Subcutaneous preadipocyte (primary cell): ENCODE results near the gene MRPL53. TPM values are rescaled to one million over a fixed set of nuclear protein-coding genes. Genes with fewer than 3 reads are reported as not detected.

ENCODE experiments used
- total RNA-seq: library from RNA; depleted of rRNA; stranded (reverse); fragments of >200 nt; gene quantifications from 2 replicates; pipeline ENCODE4 v1.2.3, GENCODE V29; 2012

MRPL53 gene
- 19.9 and 30.9 TPM in 2 replicates for total RNA-seq

GRCh38 chr2:74472086-74472944, at the start of gene MRPL53:
MRPL53 (minus strand) TSS chr2:74472680; CDS start chr2:74472660, 20 bp downstream.

GRCh38 chr2:74514368-74515270, 42.1 kb upstream of the MRPL53 start, which contains the start of gene TLX2:
TLX2 (plus strand) TSS chr2:74514450; CDS start chr2:74514807, 357 bp downstream.

DNA sequence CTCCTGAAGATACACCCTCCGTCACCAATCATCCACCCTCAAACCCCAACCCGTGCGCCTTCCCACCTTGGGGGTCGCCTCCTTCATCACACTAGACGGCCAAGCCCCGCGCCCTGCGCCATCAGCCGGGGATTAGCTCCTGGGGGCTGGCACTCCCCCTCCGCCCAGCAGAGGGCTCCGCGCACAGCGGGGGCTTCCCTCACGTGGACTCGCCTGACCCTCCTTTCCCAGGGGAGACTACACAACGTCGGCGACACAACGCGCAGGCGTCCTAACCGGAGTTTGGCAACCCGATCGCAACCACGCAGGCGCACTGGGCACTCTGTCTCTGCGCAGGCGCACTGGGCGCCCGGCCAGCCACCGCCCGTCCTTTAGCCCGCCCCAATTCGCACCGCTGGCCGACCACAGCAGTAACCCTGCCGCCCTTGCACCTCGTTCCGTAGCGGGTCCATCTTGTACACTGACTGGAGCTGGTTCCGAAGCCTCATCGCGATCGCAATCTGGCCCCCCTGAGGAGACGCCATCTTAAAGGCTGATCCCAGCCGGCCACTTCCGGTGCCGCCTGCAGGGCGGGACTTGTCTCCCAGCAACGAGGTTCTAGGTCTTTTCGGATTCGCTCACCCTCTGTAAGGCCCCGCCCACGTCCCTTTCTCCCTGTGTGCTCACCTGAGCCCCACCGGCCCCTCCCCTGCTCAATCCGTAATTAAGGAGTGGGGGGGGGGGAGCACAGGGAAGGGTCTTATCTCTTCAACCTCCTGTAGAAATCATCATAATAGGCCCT, 34.9 kb upstream of the MRPL53 start, which contains the start of gene PCGF1:
PCGF1 (minus strand) TSS at position 551 of the 781 bp plus-strand sequence; CDS start at position 524, 27 bp downstream.

DNA sequence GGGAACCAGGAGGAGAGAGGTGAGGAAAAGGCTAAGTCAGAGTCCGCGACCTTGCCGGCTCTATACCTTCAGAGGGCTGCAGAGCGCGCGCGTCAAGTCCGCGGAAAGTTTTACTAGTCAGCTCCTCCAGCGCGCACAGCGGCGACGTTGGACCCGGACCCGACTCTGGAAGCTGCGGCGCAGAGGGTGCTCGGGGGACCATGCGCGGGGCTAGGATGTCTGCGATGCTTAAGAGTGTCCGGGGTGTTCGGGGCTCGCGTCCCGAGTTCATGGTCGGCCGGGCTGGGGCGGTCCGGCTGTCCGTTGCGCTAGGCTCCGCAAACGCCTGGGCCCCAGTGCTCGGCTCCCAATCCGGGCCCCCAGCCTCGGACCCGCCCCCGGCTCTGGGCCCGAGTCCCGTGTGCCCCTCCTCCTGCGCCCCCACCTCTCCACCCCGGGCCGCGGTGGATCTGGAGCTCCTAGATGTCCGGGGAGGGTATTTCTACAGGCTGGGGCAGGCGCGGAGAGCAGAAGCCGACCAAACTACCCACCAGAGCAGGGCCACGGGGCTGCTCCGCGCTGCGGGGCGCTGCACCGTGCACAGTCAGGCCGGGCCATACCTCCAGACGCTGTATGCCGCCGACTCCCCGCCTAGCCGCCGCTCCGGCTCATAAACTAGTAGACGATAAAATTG, 26.9 kb upstream of the MRPL53 start, which contains the start of gene LBX2:
LBX2 (minus strand) TSS at position 337 of the 673 bp plus-strand sequence; CDS start at position 271, 66 bp downstream.

DNA sequence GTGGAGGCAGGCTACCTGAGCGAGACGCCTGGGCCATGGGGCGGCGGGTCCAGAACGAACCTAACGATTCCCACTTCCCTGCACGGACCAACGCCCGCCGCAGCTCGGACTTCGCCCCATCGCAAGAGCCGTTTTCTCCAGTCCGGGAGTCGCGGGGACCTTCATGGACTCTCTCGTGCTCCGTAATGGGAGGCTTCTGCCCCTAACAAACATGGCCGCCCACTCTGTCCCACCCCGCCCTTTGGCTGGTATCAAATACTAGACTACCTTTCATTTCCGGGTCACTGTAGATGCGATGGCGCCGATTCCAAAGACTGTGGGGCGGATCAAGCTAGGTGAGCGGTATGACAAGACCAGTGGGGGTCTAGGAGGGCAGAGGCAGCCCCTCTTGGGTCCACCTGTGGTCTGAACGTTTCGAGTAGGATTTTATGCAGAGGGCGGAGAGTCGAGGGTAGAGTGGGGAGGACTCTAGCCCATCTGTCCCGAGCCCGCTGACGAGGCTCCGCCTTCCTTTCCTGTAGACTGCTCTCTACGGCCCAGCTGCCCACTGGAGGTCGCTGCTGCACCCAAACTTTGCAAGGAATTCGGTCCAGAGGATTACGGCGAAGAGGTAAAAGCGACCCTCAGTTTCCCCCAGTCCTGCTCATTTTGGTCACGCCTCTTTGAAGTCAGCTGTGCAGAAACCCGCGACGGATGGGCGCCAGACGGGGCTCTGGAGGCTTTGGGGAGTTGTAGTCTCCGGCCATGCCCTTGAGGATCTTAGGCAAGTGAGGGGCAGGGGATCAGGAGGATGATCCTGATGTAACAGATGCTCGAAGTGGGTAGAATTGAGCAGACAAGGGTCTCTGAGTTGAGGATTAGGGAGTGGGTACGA, 10.6 kb upstream of the MRPL53 start, which contains the start of the genes CCDC142 and TTC31:
CCDC142 (minus strand) TSS at position 198 of the 874 bp plus-strand sequence; CDS start at position 37, 161 bp downstream.
TTC31 (plus strand) TSS at position 281 of the 874 bp plus-strand sequence; CDS start at position 296, 15 bp downstream.

GRCh38 chr2:74458132-74458937, 14.1 kb downstream of the MRPL53 start, which contains the start of gene WBP1:
WBP1 (plus strand) TSS chr2:74458438; CDS start chr2:74458603, 165 bp downstream.

GRCh38 chr2:74454654-74455511, 17.6 kb downstream of the MRPL53 start, which contains the start of gene INO80B:
INO80B (plus strand) TSS chr2:74455087; CDS start chr2:74455117, 30 bp downstream.

GRCh38 chr2:74441690-74442482, 30.6 kb downstream of the MRPL53 start, which contains the start of gene RTKN:
RTKN (minus strand) TSS chr2:74441937; CDS start chr2:74441816, 121 bp downstream.

Other genes starting within 250 kb of the MRPL53 start
- gene SLC4A5, start 129.3 kb downstream of the MRPL53 start, total RNA-seq: under 0.01 and 1.5 TPM in 2 replicates
- gene DCTN1, start 92.4 kb downstream of the MRPL53 start, total RNA-seq: 108 and 112 TPM in 2 replicates
- 0.98 and 1.1 TPM in 2 replicates for gene C2orf81, start 51.1 kb downstream of the MRPL53 start, total RNA-seq
- gene WDR54, start 51.0 kb downstream of the MRPL53 start, total RNA-seq: 71.7 and 76.4 TPM in 2 replicates
- 9.6 and 11.0 TPM in 2 replicates for gene RTKN, start 30.7 kb downstream of the MRPL53 start, total RNA-seq
- gene INO80B, start 17.6 kb downstream of the MRPL53 start, total RNA-seq: 11.4 and 11.5 TPM in 2 replicates
- 22.0 and 25.6 TPM in 2 replicates for gene WBP1, start 14.2 kb downstream of the MRPL53 start, total RNA-seq
- gene MOGS, start 7.3 kb downstream of the MRPL53 start, total RNA-seq: 31.2 and 48.1 TPM in 2 replicates
- gene CCDC142, start 10.3 kb upstream of the MRPL53 start, total RNA-seq: 22.4 and 34.0 TPM in 2 replicates
- 12.9 and 16.0 TPM in 2 replicates for gene TTC31, start 10.4 kb upstream of the MRPL53 start, total RNA-seq
- 3.3 and 3.9 TPM in 2 replicates for gene LBX2, start 26.9 kb upstream of the MRPL53 start, total RNA-seq
- 16.2 and 22.4 TPM in 2 replicates for gene PCGF1, start 35.0 kb upstream of the MRPL53 start, total RNA-seq
- gene TLX2, start 41.8 kb upstream of the MRPL53 start, total RNA-seq: under 0.01 TPM in 1 of 2 replicates, not detected in the other
- not detected in 2 replicates for gene DQX1, start 53.6 kb upstream of the MRPL53 start, total RNA-seq
- gene AUP1, start 57.0 kb upstream of the MRPL53 start, total RNA-seq: 103 and 105 TPM in 2 replicates
- gene HTRA2, start 57.3 kb upstream of the MRPL53 start, total RNA-seq: 48.5 and 52.8 TPM in 2 replicates
- gene LOXL3, start 81.3 kb upstream of the MRPL53 start, total RNA-seq: 2.2 and 3.7 TPM in 2 replicates
- gene DOK1, start 82.0 kb upstream of the MRPL53 start, total RNA-seq: 14.7 and 15.6 TPM in 2 replicates
- not detected in 2 replicates for gene M1AP, start 175.7 kb upstream of the MRPL53 start, total RNA-seq
- gene SEMA4F, start 181.6 kb upstream of the MRPL53 start, total RNA-seq: 2.9 and 3.3 TPM in 2 replicates